ENCODE results near the gene SPTBN4.
A peak's percentile ranks its signal among the peaks of the same experiment; 100 is the strongest.

SPTBN4 gene

GRCh38 chr19:40424637-40425449 is 42.0 kb upstream of the SPTBN4 start (continued):
- TF ChIP-seq ELK4 (IDR thresholded peaks at IDR 0.05; ENCODE audit: borderline replicate concordance, low read depth, low read length) = no peak

GRCh38 chr19:40425450-40426287 is 41.1 kb upstream of the SPTBN4 start, which contains the start of gene SERTAD1:
Gene SERTAD1, minus strand, starts transcription at chr19:40425992. Its CDS starts 2,446 bp downstream, at chr19:40423546.
- Histone ChIP-seq H3K36me3 (ENCODE audit: control insufficient read depth in 2 of 2, insufficient read depth in 1 of 2, low read length in 2 of 2) (peaks cover 13 to 15% of the 10 kb centered on the region in 2 experiments), H3K27ac (ENCODE audit: extremely low read depth, low read depth, low read length) (peak within 1 kb of the TSS; percentile 97), H3K4me3 (ENCODE audit: low read depth, low read length) (peak within 1 kb of the TSS; percentile 67), H3K9me3 (ENCODE audit: control insufficient read depth, insufficient read depth, low read depth, low read length) (no peaks in the 10 kb centered on the region), H3K4me1 (ENCODE audit: control insufficient read depth, insufficient read depth, low read length) (peaks cover 19% of the 10 kb centered on the region)
- ChIA-PET CTCF (interaction anchor here (0.6 to 3.2 kb wide), 34 partner anchors 8 to 286 kb away, joined by 3 to 26 read pairs (median 5); partner anchors contain the start of genes BLVRB, LTBP4, PRX and SERTAD3), POLR2A (interaction anchor here (0.5 to 9.2 kb wide), 58 partner anchors 12 to 1539 kb away, joined by 3 to 428 read pairs (median 4); partner anchors contain the start of genes AKT2, BLVRB, C19orf47 and DYRK1B)
- TF ChIP-seq ZNF202 (tag by site-specific recombination; IDR thresholded peaks at IDR 0.05; ENCODE audit: borderline replicate concordance) (no peak), ZNF529 (tag by site-specific recombination; IDR thresholded peaks at IDR 0.05; ENCODE audit: insufficient replicate concordance) (no peak), ZNF561 (tag by site-specific recombination; IDR thresholded peaks at IDR 0.05; ENCODE audit: borderline replicate concordance) (peak; percentile 99), HOXA7 (CRISPR knock-in tag; IDR thresholded peaks at IDR 0.05; ENCODE audit: borderline replicate concordance) (no peak), PRDM6 (tag by site-specific recombination; IDR thresholded peaks at IDR 0.05) (no peak), ZNF654 (tag by site-specific recombination; IDR thresholded peaks at IDR 0.05; ENCODE audit: low read depth) (0 out of 2 replicates have a peak, but pooled peaks have one; percentile 5), ZNF248 (tag by site-specific recombination; IDR thresholded peaks at IDR 0.05) (no peak), ZNF571 (tag by site-specific recombination; IDR thresholded peaks at IDR 0.05) (no peak), CTCF (tag by site-specific recombination; IDR thresholded peaks at IDR 0.05) (peak; percentile 98), ZNF785 (tag by site-specific recombination; IDR thresholded peaks at IDR 0.05) (peak; percentile 67; the same call in 1 of the 2 replicates), GLI4 (tag by site-specific recombination; IDR thresholded peaks at IDR 0.05) (no peak), KLF8 (tag by site-specific recombination; IDR thresholded peaks at IDR 0.05) (peak; percentile 92), ZNF354C (tag by site-specific recombination; IDR thresholded peaks at IDR 0.05; ENCODE audit: borderline replicate concordance, low read depth) (no peak), TCF7L2 (IDR thresholded peaks at IDR 0.05; ENCODE audit: borderline replicate concordance, low read depth, low read length) (no peak), REPIN1 (tag by site-specific recombination; IDR thresholded peaks at IDR 0.05; ENCODE audit: low read depth) (0 out of 2 replicates have a peak, but pooled peaks have one; percentile 74), YY1 (tag by site-specific recombination; IDR thresholded peaks at IDR 0.05) (0 out of 2 replicates have a peak, but pooled peaks have one; percentile 54), ZNF664 (tag by site-specific recombination; IDR thresholded peaks at IDR 0.05) (no peak), ZNF626 (tag by site-specific recombination; IDR thresholded peaks at IDR 0.05) (no peak), ZNF658 (tag by site-specific recombination; IDR thresholded peaks at IDR 0.05) (no peak), ZFP37 (tag by site-specific recombination; IDR thresholded peaks at IDR 0.05) (peak; percentile 76), ZNF701 (tag by site-specific recombination; IDR thresholded peaks at IDR 0.05) (no peak), SETDB1 (IDR thresholded peaks at IDR 0.05; ENCODE audit: insufficient read length, low read length) (no peak), EGR2 (tag by site-specific recombination; IDR thresholded peaks at IDR 0.05; ENCODE audit: low read depth) (peak; percentile 96), ZNF530 (tag by site-specific recombination; IDR thresholded peaks at IDR 0.05; ENCODE audit: low read depth) (no peak), ZNF677 (tag by site-specific recombination; IDR thresholded peaks at IDR 0.05) (no peak), ZNF324 (tag by site-specific recombination; IDR thresholded peaks at IDR 0.05) (peak; percentile 82), ZBTB6 (tag by site-specific recombination; IDR thresholded peaks at IDR 0.05) (0 out of 2 replicates have a peak, but pooled peaks have one; percentile 28)

Measured in HEK293 (cell line).